Measurements from ENCODE around the gene SYNPR.
"Not testable (repeated sequence)": the region's sequence is repeated elsewhere in the genome, so short reads cannot be mapped to it uniquely, and the experiment has no call there.

SYNPR gene

GRCh38 chr3:63278171-63279004 lies at the start of gene SYNPR:
SYNPR (plus strand) TSS chr3:63278308.
- FAIRE-seq (no peak), DNase-seq (ENCODE audit: insufficient read length, low spot score) (no peak)
- no peak for TF ChIP-seq POLR2A (IDR thresholded peaks at IDR 0.05; ENCODE audit: low read depth, low read length)

DNA sequence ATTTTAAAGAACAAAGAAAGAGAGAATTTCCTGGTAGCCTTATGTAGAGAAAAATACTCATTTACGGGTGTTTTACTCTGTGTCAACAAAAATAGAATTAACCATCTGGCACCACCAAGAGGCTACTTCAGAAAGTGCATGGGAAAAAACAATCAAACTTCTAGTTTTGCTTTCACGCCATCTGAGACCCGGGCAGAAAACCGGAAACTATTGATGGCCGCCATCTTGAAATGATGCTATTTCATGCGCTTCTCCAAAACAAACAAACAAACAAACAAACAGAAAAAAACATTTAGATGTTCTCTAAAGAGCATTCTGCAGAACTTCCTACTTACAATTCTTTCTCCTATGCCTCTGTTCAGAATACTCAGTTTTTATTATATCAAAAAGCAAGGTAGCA lies 49.4 kb upstream of the SYNPR start:
- DNase-seq (ENCODE audit: insufficient read length, low spot score), result no peak
- FAIRE-seq, result no peak
- TF ChIP-seq POLR2A (IDR thresholded peaks at IDR 0.05; ENCODE audit: low read depth, low read length), result no peak

- DNase-seq (ENCODE audit: insufficient read length, low spot score), result no peak
- no peak for TF ChIP-seq POLR2A (IDR thresholded peaks at IDR 0.05; ENCODE audit: low read depth, low read length)
- FAIRE-seq, result no peak
Measured at GRCh38 chr3:63230146-63230545, 48.0 kb upstream of the SYNPR start.

- no peak for FAIRE-seq
- TF ChIP-seq POLR2A (IDR thresholded peaks at IDR 0.05; ENCODE audit: low read depth, low read length), result no peak
- no peak for DNase-seq (ENCODE audit: insufficient read length, low spot score)
Measured at GRCh38 chr3:63231643-63232042, 46.5 kb upstream of the SYNPR start.

DNA sequence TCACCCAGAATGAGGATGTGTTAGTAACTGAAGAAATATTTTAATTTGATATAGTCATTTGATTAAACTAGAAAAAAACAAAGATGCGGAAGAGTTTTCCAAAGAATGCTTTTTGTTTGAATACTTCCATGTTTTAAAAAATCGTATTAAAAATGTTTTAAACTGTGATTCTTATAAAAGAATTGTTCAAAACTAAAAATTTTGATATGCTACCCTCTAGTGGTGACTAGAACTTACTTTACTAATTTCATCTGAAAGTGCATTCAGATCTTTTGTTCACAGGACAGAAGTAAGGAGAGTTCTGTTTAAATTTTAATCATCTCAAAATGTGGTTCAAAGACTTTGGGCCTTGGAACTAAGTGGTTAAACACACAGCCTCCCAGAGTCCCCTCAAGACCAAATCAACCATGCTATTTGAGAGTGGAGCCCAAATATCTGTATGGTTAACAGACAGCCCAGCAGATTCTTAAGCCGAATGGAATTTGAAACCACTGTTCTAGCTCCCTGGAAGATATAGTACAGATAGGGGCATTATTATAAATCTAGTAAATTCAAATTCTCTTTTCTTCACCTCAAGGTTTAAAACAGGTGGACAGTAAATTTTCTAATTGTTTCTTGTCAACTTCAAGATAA lies 45.2 kb upstream of the SYNPR start:
- TF ChIP-seq POLR2A (IDR thresholded peaks at IDR 0.05; ENCODE audit: low read depth, low read length), result no peak
- FAIRE-seq (no peak), DNase-seq (ENCODE audit: insufficient read length, low spot score) (no peak)

DNA sequence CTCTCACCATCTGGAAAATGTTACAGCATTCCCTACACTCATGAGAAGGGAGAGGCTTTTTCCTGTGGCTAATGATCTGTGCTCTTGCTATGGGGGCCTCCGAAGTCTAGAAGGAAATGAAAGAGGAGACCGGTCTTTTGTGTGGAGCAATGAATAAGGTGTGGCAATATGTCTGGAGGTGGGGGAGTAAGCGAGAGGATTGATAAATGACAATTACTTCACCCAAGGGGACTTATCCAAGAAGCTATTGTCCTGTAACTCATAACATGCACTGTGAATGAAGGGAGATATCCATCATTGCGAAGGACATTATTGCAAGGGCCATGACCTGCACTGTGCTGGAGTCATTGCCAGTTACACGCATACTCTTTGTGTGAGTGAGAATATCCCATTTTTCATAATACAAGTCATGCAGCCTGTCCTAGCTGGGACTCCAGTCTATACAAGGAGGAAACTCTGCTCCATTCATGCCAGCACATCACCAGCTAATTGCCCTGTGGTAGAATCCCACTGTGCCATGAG lies 37.7 kb upstream of the SYNPR start:
- FAIRE-seq, result no peak

GRCh38 chr3:63242124-63242523 lies 36.0 kb upstream of the SYNPR start:
- FAIRE-seq, result no peak

More for the DNA sequence above, 37.7 kb upstream of the SYNPR start:
- no peak for DNase-seq (ENCODE audit: insufficient read length, low spot score)
- no peak for TF ChIP-seq POLR2A (IDR thresholded peaks at IDR 0.05; ENCODE audit: low read depth, low read length)

GRCh38 chr3:63244486-63244885 lies 33.6 kb upstream of the SYNPR start:
- no peak for FAIRE-seq
- TF ChIP-seq POLR2A (IDR thresholded peaks at IDR 0.05; ENCODE audit: low read depth, low read length), result no peak
- DNase-seq (ENCODE audit: insufficient read length, low spot score), result no peak

More at GRCh38 chr3:63242124-63242523, 36.0 kb upstream of the SYNPR start:
- TF ChIP-seq POLR2A (IDR thresholded peaks at IDR 0.05; ENCODE audit: low read depth, low read length), result no peak
- no peak for DNase-seq (ENCODE audit: insufficient read length, low spot score)

GRCh38 chr3:63245726-63246241 lies 32.3 kb upstream of the SYNPR start:
- no peak for TF ChIP-seq POLR2A (IDR thresholded peaks at IDR 0.05; ENCODE audit: low read depth, low read length)
- DNase-seq (ENCODE audit: insufficient read length, low spot score) (no peak), FAIRE-seq (no peak)

- DNase-seq (ENCODE audit: insufficient read length, low spot score) (no peak), FAIRE-seq (no peak)
- no peak for TF ChIP-seq POLR2A (IDR thresholded peaks at IDR 0.05; ENCODE audit: low read depth, low read length)
Measured at GRCh38 chr3:63248015-63248414, 30.1 kb upstream of the SYNPR start.

GRCh38 chr3:63251499-63251898 lies 26.6 kb upstream of the SYNPR start:
- FAIRE-seq (no peak), DNase-seq (ENCODE audit: insufficient read length, low spot score) (no peak)
- TF ChIP-seq POLR2A (IDR thresholded peaks at IDR 0.05; ENCODE audit: low read depth, low read length), result no peak

DNA sequence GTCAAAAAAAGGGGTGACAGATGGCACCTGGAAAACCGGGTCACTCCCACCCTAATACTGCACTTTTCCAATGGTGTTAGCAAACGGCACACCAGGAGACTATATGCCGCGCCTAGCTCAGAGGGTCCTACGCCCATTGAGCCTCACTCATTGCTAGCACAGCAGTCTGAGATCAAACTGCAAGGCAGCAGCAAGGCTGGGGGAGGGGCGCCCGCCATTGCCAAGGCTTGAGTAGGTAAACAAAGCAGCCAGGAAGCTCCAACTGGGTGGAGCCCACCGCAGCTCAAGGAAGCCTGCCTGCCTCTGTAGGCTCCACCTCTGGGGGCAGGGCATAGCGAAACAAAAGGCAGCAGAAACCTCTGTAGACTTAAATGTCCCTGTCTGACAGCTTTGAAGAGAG lies 22.3 kb upstream of the SYNPR start:
- not testable (repeated sequence) for DNase-seq (ENCODE audit: insufficient read length, low spot score); FAIRE-seq

- no peak for FAIRE-seq
- no peak for TF ChIP-seq POLR2A (IDR thresholded peaks at IDR 0.05; ENCODE audit: low read depth, low read length)
- no peak for DNase-seq (ENCODE audit: insufficient read length, low spot score)
Measured at GRCh38 chr3:63264716-63265115, 13.4 kb upstream of the SYNPR start.

- TF ChIP-seq POLR2A (IDR thresholded peaks at IDR 0.05; ENCODE audit: low read depth, low read length), result no peak
Measured at GRCh38 chr3:63274359-63274758, 3.7 kb upstream of the SYNPR start.

More at GRCh38 chr3:63274359-63274758, 3.7 kb upstream of the SYNPR start:
- DNase-seq (ENCODE audit: insufficient read length, low spot score), result no peak
- no peak for FAIRE-seq

All from H54 (cell line).